Central memory CD4-positive, alpha-beta T cell (primary cell): Measurements from ENCODE around the gene CR1.
A peak's percentile ranks its signal among the peaks of the same experiment; 100 is the strongest.
"Not testable (repeated sequence)": the region's sequence is repeated elsewhere in the genome, so short reads cannot be mapped to it uniquely, and the experiment has no call there.

Experiments
- DNase-seq: peaks from one replicate; pipeline ENCODE4 v3.0.0; 2022

The CR1 gene

GRCh38 chr1:207504438-207504837 is 8.5 kb downstream of the CR1 start:
- no peak for DNase-seq

DNA sequence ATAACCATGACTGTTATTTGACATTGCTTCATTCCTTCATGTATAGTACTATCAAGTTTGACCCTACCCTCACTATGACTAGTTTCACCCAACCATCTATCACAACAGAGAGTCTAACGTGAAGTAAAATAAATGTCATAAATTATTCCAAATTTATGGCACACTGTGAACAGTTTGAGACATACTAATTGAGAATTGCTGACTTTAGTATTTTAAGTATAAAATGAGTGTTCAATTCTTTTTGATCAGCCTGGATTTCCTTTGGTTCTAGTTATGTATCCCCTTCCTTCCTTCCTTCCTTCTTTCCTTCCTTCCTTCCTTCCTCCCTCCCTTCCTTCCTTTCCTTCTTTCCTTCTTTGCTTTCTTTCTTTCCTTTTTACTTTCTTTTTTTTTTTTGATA is 14.5 kb downstream of the CR1 start:
- no peak for DNase-seq

GRCh38 chr1:207514890-207515289 is 18.9 kb downstream of the CR1 start:
- DNase-seq, result no peak

DNA sequence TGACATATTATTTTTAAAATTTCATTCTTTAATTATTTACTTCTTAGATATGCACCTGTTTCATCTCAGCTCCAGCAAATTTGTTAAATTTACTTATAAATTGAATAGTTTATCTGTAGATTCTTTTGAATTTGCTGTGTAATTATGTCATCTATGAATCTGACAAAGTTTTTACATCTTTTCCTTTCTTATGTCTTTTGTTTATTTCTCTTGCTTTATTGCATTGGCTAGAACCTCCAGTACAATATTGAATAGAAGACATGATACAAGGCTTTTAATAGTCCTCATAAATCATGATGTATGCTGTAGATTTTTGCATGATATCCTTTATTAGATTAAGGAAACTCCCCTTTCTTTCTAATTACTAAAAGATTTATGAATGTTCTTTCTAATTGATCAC is 20.8 kb downstream of the CR1 start:
- DNase-seq, result no peak

- no peak for DNase-seq
Observed at GRCh38 chr1:207518608-207519236, 22.8 kb downstream of the CR1 start.

DNA sequence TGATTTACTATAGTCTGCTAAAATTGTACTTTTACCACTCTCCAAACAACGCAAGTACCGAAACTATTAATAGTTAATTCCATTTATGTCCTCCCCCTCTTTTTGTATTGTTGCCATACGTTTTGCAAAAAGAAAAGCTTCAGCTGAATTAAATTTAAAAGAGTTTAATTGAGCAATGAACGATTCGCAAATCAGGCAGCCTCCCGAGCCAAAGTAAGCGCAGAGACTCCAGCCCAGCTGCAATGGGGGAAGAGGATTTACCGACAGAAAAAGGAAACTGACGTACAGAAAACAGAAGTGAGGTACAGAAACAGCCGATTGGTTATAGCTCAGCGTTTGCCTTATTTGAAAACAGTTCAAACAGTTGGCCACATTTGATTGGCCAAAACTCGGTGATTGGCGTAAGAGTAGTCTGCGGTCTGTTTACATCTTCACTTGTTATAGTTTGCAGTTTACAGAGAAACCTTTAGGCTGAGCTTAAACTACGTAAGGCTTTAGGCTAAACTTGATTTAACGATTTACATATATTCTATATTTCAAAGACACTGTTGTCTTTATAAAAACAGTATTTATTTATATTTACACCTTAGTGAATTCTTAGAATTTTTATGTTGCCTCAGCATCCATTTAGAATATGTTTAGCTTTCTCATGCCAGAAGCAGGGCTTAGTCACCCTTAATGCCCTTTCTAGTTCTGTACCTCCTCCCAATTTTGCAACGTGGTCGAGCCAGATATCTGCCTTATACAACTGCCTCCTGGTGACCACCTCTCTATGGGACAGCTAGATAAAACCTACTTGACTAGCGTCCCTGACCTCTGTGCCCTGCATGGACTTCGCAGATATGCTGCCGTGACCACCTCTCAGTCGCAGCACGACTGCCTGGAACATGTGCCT is 23.8 kb downstream of the CR1 start:
- no peak for DNase-seq

DNA sequence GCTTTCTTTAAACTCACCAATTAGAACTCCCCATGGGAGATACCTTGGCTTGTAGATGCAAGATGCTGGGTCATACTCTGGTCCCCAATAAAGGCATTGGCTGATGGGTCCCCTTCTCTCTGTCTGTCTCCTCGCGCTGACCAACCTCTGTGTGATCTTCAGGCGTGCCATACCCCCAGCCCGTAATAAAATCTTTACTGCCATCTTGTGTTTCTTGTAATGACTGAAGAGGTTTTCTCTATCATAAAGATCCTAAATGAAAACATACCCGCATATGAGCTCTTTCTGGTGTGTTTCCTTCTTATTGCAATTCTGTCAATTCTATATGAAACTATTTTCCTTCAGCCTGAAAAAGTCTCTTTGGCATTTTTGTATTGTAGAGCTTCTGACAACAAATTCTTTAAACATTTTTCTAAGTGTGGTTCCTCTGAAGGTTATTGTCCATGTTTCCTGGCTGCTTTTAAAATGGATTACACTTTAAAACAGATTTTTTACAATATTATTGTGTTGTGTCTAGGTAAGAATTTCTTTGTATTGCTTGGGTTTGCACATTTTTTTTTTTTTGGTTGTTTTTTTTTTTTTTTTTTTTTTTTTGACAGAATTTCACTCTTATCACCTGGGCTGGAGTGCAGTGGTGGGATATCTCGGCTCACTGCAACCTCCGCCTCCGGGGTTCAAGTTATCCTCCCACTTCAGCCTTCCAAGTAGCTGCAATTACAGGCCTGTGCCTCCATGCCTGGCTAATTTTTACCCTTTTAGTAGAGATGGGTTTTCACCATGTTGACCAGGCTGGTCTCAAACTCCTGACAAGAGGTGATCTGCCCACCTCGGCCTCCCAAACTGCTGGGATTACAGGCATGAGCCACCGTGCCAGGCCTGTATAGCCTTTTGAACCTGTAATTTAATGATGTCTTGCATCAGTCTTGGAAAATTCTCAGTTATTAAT is 24.7 kb downstream of the CR1 start:
- not testable (repeated sequence) for DNase-seq

GRCh38 chr1:207525239-207525638 is 29.3 kb downstream of the CR1 start:
- DNase-seq, result not testable (repeated sequence)

- DNase-seq, result not testable (repeated sequence)
Observed at GRCh38 chr1:207528401-207528800, 32.4 kb downstream of the CR1 start.

GRCh38 chr1:207536263-207536662 is 40.3 kb downstream of the CR1 start:
- not testable (repeated sequence) for DNase-seq

DNA sequence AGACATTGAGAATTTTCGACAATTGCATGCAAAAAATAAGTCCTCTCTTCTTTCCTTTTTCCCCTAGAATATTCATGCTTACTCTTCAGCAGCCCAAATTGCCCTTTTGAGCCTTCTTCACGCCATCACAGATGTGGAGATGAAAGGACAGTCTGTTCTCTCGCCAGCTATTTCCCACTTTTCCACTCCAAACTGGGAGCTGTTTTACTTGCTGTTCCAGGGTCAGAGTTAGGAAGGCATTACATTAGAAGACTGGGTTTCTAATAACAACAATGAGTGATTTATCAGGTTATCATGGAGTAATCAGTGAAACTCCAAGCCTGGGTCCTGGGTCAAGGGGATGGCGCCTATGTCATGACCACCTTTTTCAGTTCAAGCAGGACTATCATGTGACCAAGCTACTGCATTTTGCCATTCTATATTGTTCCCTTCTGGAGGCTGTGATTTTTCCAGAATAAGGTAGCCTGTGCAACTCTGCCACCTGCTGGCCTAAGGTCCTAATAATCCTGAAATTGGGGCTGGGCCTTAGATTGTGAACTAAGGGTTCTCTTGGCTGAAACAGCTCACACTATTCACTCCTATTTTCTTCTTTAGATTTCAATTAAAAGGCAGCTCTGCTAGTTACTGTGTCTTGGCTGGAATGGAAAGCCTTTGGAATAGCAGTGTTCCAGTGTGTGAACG is 50.9 kb downstream of the CR1 start:
- not testable (repeated sequence) for DNase-seq

DNA sequence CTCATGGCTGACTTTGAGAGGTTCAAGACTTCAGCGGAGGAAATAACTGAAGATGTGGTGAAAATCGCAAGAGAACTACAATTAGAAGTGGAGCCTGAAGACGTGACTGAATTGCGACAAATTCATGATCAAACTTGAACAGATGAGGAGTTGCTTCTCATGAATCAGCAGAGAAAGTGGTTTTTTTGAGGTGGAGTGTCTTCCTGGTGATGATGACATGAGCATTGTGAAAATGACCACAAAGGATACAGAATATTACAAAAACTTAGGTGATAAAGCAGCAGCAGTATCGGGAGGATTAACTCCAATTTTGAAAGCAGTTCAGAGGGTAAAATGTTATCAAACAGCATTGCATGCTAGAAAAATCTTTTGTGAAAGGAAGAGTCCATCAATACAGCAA is 58.9 kb downstream of the CR1 start:
- DNase-seq, result not testable (repeated sequence)

- DNase-seq, result no peak
Observed at GRCh38 chr1:207565546-207566468, 69.8 kb downstream of the CR1 start.

DNA sequence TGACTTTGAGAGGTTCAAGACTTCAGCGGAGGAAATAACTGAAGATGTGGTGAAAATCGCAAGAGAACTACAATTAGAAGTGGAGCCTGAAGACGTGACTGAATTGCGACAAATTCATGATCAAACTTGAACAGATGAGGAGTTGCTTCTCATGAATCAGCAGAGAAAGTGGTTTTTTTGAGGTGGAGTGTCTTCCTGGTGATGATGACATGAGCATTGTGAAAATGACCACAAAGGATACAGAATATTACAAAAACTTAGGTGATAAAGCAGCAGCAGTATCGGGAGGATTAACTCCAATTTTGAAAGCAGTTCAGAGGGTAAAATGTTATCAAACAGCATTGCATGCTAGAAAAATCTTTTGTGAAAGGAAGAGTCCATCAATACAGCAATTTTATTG is 76.0 kb downstream of the CR1 start:
- not testable (repeated sequence) for DNase-seq

- not testable (repeated sequence) for DNase-seq
Observed at GRCh38 chr1:207573074-207573473, 77.1 kb downstream of the CR1 start.

DNA sequence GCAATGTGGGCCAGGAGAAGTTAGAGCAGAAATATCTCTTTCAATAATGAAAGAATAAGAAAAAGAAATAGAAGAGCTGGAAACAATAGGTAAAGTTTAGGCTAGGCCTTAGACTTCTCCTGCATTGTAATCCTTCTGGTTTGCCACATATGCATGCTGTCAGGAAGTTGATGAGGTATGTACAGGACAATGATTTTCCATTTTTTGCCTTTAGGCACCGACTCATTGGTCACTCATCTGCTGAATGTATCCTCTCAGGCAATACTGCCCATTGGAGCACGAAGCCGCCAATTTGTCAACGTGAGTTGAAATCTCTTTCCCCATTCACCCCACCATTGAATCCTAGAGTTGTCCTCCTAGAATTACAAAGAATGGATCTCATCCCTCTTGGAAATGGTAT is 79.4 kb downstream of the CR1 start:
- not testable (repeated sequence) for DNase-seq

GRCh38 chr1:207578796-207579435 is 83.0 kb downstream of the CR1 start:
- no peak for DNase-seq

- peak; percentile 16 for DNase-seq
Observed at GRCh38 chr1:207579436-207579799, 83.5 kb downstream of the CR1 start.

GRCh38 chr1:207581496-207582153 is 85.7 kb downstream of the CR1 start:
- no peak for DNase-seq

DNA sequence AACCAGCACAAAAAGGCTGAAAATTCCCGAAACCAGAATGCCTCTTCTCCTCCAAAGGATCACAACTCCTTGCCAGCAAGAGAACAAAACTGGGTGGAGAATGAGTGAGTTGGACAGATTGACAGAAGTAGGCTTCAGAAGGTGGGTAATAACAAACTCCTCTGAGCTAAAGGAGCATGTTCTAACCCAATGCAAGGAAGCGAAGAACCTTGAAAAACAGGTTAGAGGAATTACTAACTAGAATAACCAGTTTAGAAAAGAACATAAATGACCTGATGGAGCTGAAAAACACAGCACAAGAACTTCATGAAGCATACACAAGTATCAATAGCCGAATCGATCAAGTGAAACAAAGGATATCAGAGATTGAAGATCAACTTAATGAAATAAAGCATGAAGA is 93.5 kb downstream of the CR1 start:
- DNase-seq, result not testable (repeated sequence)
